HepG2 (cell line): ENCODE measurements around the gene MYCBPAP. TPM values are rescaled to one million over a fixed set of nuclear protein-coding genes. Genes with fewer than 3 reads are reported as not detected.

Source experiments
- EHMT2 ChIP-seq: fragments of 200-600 bp; sonication (generic); IDR thresholded peaks from 2 replicates; pipeline ENCODE4 v1.7.0; 2017; ENCODE audit warnings: antibody characterized with exemption, low read depth, low read length, borderline replicate concordance
- ETV6 ChIP-seq: sonication (generic); formaldehyde crosslinking; conservative IDR thresholded peaks from 2 replicates; pipeline ENCODE4 v1.4.0; 2020; ENCODE audit warnings: missing genetic modification reagents
- HBP1 ChIP-seq: IDR thresholded peaks from 2 replicates; pipeline ENCODE4 v1.6.1; 2016; ENCODE audit warnings: low read depth, control low read depth
- HDAC1 ChIP-seq: sonication (generic); formaldehyde crosslinking; IDR thresholded peaks from 2 replicates; pipeline ENCODE4 v1.5.1; 2020; ENCODE audit warnings: mild to moderate bottlenecking, missing genetic modification reagents
- KLF12 ChIP-seq: sonication (generic); formaldehyde crosslinking; IDR thresholded peaks from 2 replicates; pipeline ENCODE4 v1.4.0; 2020; ENCODE audit warnings: missing genetic modification reagents, borderline replicate concordance
- NPAS2 ChIP-seq: sonication (generic); formaldehyde crosslinking; IDR thresholded peaks from 2 replicates; pipeline ENCODE4 v1.8.0; 2022; ENCODE audit warnings: mild to moderate bottlenecking, missing genetic modification reagents, borderline replicate concordance
- PRDM10 ChIP-seq: sonication (generic); formaldehyde crosslinking; IDR thresholded peaks from 2 replicates; pipeline ENCODE4 v1.4.0; 2020; ENCODE audit warnings: low read depth, missing genetic modification reagents
- RARA ChIP-seq: IDR thresholded peaks from 2 replicates; pipeline ENCODE4 v1.6.1; 2016; ENCODE audit warnings: missing genetic modification reagents, missing compliant biosample characterization
- RARG ChIP-seq: sonication (generic); formaldehyde crosslinking; IDR thresholded peaks from 2 replicates; pipeline ENCODE4 v1.4.0; 2020; ENCODE audit warnings: low read depth, mild to moderate bottlenecking, missing genetic modification reagents
- SIN3B ChIP-seq: fragments of 150-350 bp; IDR thresholded peaks from 2 replicates; pipeline ENCODE4 v1.6.1; 2014; ENCODE audit warnings: low read length
- SNRNP70 ChIP-seq: fragments of 200-400 bp; formaldehyde crosslinking; IDR thresholded peaks from 2 replicates; pipeline ENCODE4 v1.6.1; 2017; ENCODE audit warnings: mild to moderate bottlenecking, low read depth, low read length, moderate library complexity
- SOX5 ChIP-seq: IDR thresholded peaks from 2 replicates; pipeline ENCODE4 v1.6.1; 2016; ENCODE audit warnings: borderline replicate concordance
- TBX2 ChIP-seq: sonication (generic); formaldehyde crosslinking; IDR thresholded peaks from 2 replicates; pipeline ENCODE4 v1.5.0; 2020; ENCODE audit warnings: missing genetic modification reagents, mild to moderate bottlenecking, borderline replicate concordance
- ZBTB46 ChIP-seq: sonication (generic); formaldehyde crosslinking; IDR thresholded peaks from 2 replicates; pipeline ENCODE4 v1.4.0; 2020; ENCODE audit warnings: mild to moderate bottlenecking, missing genetic modification reagents, borderline replicate concordance
- ZNF101 ChIP-seq: sonication (generic); formaldehyde crosslinking; IDR thresholded peaks from 2 replicates; pipeline ENCODE4 v1.4.0; 2020; ENCODE audit warnings: mild to moderate bottlenecking, low read depth, missing genetic modification reagents, borderline replicate concordance
- ZNF350 ChIP-seq: sonication (generic); formaldehyde crosslinking; IDR thresholded peaks from 2 replicates; pipeline ENCODE4 v1.4.0; 2020; ENCODE audit warnings: mild to moderate bottlenecking, low read depth, missing genetic modification reagents, borderline replicate concordance
- ZNF496 ChIP-seq: sonication (generic); formaldehyde crosslinking; IDR thresholded peaks from 2 replicates; pipeline ENCODE4 v1.8.1; 2023; ENCODE audit warnings: mild to moderate bottlenecking, moderate library complexity, missing genetic modification reagents; ENCODE audit not compliant: insufficient replicate concordance
- ZNF530 ChIP-seq: sonication (generic); formaldehyde crosslinking; IDR thresholded peaks from 2 replicates; pipeline ENCODE4 v1.5.0; 2020; ENCODE audit warnings: low read depth, mild to moderate bottlenecking, missing genetic modification reagents
- ZNF768 ChIP-seq: sonication (generic); formaldehyde crosslinking; IDR thresholded peaks from 2 replicates; pipeline ENCODE4 v1.4.0; 2020; ENCODE audit warnings: missing genetic modification reagents
- ZSCAN22 ChIP-seq: sonication (generic); formaldehyde crosslinking; IDR thresholded peaks from 2 replicates; pipeline ENCODE4 v1.4.0; 2020; ENCODE audit warnings: mild to moderate bottlenecking, missing genetic modification reagents
- polyA plus RNA-seq, 8 experiments: library from polyadenylated mRNA; depleted of rRNA in 3 of 8; stranded (reverse) in 7 of 8; unstranded in 1 of 8; fragments of >200 nt; fragmentation: Illumina TruSeq in 4 of 8; extraction: Trizol in 4 of 8; gene quantifications; 2 replicates each; pipeline versions ENCODE4 v1.2.1 to v1.2.3, GENCODE V29; 2011 to 2016; ENCODE audit warnings: low read depth in 4 of 8, missing spikeins in 1 of 8, mixed read lengths in 1 of 8; ENCODE audit not compliant: insufficient read depth in 1 of 8
- total RNA-seq, 5 experiments: library from RNA; depleted of rRNA; stranded (reverse); fragments of >200 nt; fragmentation: Illumina TruSeq; extraction: Trizol; gene quantifications; 2 replicates each; pipeline ENCODE4 v1.2.3, GENCODE V29; 2016; ENCODE audit warnings: low read depth in 1 of 5
- TF ChIP-seq, protein P1 (sequence below): sonication (generic); formaldehyde crosslinking; IDR thresholded peaks from 2 replicates; pipeline ENCODE4 v1.5.0; 2020; ENCODE audit warnings: missing genetic modification reagents

Gene MYCBPAP
- total and polyA plus RNA-seq, 2 of the 13 experiments (the other 11 are each of a cell fraction or from before 2014, with no cell fraction given), result 0.22 to 0.24 TPM

GRCh38 chr17:50476545-50477315 is 31.5 kb upstream of the MYCBPAP start (continued):
- TF ChIP-seq HBP1 (CRISPR knock-in tag), result 0 out of 2 replicates have a peak, but pooled peaks have one; percentile 50
- no peak for TF ChIP-seq ZNF496 (CRISPR knock-in tag)
- TF ChIP-seq ZNF768 (CRISPR knock-in tag), result no peak; the same call in 1 of the 2 replicates
- 0 out of 2 replicates have a peak, but pooled peaks have one; percentile 13 for TF ChIP-seq ZNF101 (CRISPR knock-in tag)
- TF ChIP-seq ZNF530 (CRISPR knock-in tag), result no peak
- TF ChIP-seq NPAS2 (CRISPR knock-in tag), result no peak
- no peak for TF ChIP-seq PRDM10 (CRISPR knock-in tag)
- TF ChIP-seq EHMT2, result no peak
- peak; percentile 47; the same call in 1 of the 2 replicates for TF ChIP-seq HDAC1
- TF ChIP-seq ETV6, result no peak
- no peak for TF ChIP-seq ZSCAN22
- TF ChIP-seq TBX2, result peak; percentile 73; the same call in 1 of the 2 replicates
- TF ChIP-seq SIN3B, result no peak
- TF ChIP-seq ZBTB46 (CRISPR knock-in tag), result no peak
- no peak for TF ChIP-seq SNRNP70
- no peak for TF ChIP-seq RARG (CRISPR knock-in tag)
- peak; percentile 41; the same call in 1 of the 2 replicates for TF ChIP-seq SOX5 (CRISPR knock-in tag)
- TF ChIP-seq, protein P1, sequence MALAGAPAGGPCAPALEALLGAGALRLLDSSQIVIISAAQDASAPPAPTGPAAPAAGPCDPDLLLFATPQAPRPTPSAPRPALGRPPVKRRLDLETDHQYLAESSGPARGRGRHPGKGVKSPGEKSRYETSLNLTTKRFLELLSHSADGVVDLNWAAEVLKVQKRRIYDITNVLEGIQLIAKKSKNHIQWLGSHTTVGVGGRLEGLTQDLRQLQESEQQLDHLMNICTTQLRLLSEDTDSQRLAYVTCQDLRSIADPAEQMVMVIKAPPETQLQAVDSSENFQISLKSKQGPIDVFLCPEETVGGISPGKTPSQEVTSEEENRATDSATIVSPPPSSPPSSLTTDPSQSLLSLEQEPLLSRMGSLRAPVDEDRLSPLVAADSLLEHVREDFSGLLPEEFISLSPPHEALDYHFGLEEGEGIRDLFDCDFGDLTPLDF (CRISPR knock-in tag), result no peak
- peak; percentile 47; the same call in 1 of the 2 replicates for TF ChIP-seq RARA (CRISPR knock-in tag)
- peak; percentile 52; the same call in 1 of the 2 replicates for TF ChIP-seq ZNF350
- no peak for TF ChIP-seq KLF12 (CRISPR knock-in tag)
